T-helper 1 cell treated with Interleukin-12 subunit alpha and Interleukin-12 subunit beta and Interleukin-4 antibody, amounts not matched to agents 30 ng/mL and 1 ng/mL, for 36 hours (primary cell): ENCODE measurements around the gene ZSCAN31. TPM values are rescaled to one million over a fixed set of nuclear protein-coding genes. Genes with fewer than 3 reads are reported as not detected.

Experiments used
- intact Hi-C: fragments of 100-400 bp; cut with micrococcal nuclease; formaldehyde crosslinking; loops from one replicate; pipeline ENCODE4 v1.15.1; 2024
- total RNA-seq: library from RNA; stranded (reverse); gene quantifications from 2 replicates; pipeline ENCODE4 v1.2.3, GENCODE V29; 2022

ZSCAN31 gene
- total RNA-seq, 1 donor from 2014 or later, result 1.3 TPM

GRCh38 chr6:28353981-28354676 is 18.2 kb upstream of the ZSCAN31 start:
- intact Hi-C loops, result loop anchor here (10.0 kb wide), 3 partner anchors 519 to 1189 kb away; a partner anchor contains a TSS

DNA sequence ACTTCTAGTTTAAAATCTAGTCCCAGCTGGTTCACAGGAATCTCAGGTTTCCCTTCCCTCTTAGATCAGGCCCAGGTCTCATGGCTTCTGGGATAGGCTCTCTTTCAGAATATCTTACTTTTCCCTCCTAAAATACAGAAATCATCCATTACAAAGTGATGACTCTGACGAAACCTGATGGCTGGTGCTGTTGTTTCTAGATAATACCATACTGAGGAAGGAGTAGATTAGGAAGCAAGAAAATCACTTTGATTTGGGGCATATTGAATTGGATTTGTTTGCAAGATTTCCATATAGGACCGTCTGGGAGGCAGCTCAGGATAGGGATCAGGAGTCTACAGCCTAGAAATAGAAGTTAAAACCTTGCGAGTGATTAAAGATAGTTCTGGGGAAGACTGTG is 17.4 kb upstream of the ZSCAN31 start:
- intact Hi-C loops, result loop anchor here (10.0 kb wide), 3 partner anchors 519 to 1189 kb away; a partner anchor contains a TSS

DNA sequence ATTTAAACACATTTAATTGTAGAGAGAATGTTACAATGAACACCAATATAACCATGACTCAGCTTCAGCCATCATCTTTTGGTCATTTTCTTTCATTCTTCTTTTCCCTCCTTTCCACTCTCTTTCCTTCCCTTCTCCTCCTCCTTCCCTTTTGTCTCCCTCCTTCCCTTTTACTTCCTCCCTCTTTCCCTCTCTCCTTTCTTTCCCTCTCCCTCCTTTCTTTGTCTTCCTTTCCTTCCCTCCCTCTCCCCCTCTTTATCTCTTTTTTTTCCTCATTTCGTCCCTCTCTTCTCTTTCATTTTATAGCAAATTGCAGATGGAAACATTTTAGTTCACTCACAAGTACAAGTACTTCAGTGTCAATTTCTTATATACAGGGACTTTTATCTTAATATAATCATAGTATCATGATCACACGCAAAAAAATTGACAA is 15.6 kb upstream of the ZSCAN31 start:
- intact Hi-C loops, result loop anchor here (10.0 kb wide), 3 partner anchors 517 to 1187 kb away; a partner anchor contains a TSS

GRCh38 chr6:28351087-28351486 is 15.1 kb upstream of the ZSCAN31 start:
- intact Hi-C loops, result loop anchor here (10.0 kb wide), 3 partner anchors 516 to 1186 kb away; a partner anchor contains a TSS

DNA sequence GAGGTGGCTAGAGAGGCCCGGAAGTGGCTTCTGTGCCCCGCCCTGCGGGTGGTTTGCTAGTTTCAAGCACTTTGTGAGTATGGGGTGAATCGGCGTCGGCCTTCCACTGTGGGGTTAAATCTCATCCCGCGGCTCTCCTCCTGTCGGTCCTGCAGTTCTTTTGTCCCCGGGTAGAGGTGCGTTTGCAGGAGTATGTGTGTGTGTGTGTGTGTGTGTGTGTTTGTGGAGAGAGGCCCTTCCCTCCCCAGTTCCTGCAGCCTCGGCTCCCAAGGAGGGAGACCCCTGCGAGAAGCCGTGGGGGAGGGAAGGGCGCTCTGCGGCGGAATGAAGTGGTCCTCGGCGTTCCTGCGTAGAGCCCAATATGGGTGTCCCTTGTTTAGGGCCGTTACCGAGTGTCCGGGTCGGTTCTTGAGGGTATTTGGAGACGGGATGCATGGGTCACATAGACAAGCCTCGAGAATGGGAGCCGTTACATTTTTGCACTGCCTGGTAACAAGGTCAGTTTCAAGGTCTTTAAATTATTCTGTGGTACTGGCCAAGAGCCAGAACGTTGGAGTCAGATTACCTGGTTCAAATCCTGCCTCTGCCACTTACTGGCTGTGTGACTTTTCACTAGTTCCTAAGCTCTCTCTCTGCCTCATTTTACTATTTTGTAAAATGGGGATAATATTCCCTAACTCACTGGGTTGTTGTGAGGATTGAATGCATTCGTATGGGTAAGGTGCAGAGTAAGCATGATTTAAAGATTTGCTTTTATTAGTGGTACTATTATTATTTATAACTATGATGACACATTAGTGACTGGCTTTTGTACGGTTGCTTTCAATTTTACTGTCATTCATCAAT is 14.2 kb upstream of the ZSCAN31 start, which contains the start of gene ZKSCAN3:
Gene ZKSCAN3, plus strand, starts transcription at position 56 of the 846 bp plus-strand sequence. CDS start 9,640 bp downstream, outside the sequence.
- intact Hi-C loops, result loop anchor here (1.0 to 10.0 kb wide), 10 partner anchors 14 to 1185 kb away; partner anchors contain the start of genes ZKSCAN4, ZKSCAN8, ZSCAN12 and ZSCAN23

DNA sequence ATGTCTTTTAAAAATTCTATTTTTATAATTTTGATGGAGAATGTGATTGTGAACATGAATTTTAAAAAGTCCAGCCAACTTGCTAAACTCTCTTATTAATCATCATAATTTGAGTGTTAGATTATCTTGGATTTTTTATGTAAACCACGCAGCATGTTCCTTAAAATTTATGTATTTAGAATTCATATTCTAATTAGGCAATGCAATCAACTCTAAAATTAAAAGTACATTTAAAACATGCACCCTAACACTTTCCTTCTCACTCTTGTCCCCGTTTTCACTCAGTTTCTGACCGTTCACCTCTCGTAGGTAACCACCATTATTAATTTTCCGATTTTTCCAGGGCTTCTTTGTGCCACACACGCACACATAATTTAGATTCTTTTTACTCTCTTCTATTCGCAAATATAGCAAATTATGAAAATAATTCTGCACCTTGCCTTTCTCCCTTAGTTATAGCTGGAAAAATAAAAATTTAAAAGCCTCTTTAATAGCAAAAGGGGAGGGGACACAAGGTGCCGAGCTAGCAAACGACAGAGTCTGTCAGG is 13.5 kb upstream of the ZSCAN31 start:
- intact Hi-C loops, result loop anchor here (1.0 kb wide), 6 partner anchors 13 to 208 kb away; partner anchors contain the start of genes ZKSCAN4, ZKSCAN8, ZSCAN12 and ZSCAN23

- intact Hi-C loops, result no loop called here
These were observed 11.2 kb upstream of the ZSCAN31 start for GRCh38 chr6:28347119-28347518.

- intact Hi-C loops, result no loop called here
These were observed 9.3 kb upstream of the ZSCAN31 start for GRCh38 chr6:28345201-28345600.

GRCh38 chr6:28343898-28344677 is 8.1 kb upstream of the ZSCAN31 start:
- intact Hi-C loops, result no loop called here

- intact Hi-C loops, result no loop called here
These were observed 4.6 kb upstream of the ZSCAN31 start for GRCh38 chr6:28340310-28341095.

DNA sequence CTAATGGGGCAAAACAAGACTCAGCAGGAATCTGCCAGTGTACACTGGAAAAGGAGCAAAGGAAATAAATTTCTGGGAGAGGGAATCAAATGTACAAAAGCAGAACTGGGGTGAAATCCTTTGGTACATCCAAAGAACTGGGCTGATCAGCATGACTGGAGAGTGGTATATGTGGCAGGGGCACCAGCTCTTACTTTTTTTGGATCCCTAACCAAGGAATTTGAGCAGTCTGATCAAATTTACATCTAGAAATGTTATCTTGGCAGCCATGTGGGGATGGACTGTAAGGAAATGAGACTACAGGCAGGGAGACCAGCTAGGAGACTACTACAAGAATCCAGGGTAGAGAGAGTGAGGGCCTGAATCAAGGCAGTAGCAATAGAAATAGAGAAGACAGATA is 1.2 kb upstream of the ZSCAN31 start:
- intact Hi-C loops, result loop anchor here (5.0 kb wide), 2 partner anchors 105 to 865 kb away; partner anchors contain the start of genes ZNF184 and ZSCAN23

DNA sequence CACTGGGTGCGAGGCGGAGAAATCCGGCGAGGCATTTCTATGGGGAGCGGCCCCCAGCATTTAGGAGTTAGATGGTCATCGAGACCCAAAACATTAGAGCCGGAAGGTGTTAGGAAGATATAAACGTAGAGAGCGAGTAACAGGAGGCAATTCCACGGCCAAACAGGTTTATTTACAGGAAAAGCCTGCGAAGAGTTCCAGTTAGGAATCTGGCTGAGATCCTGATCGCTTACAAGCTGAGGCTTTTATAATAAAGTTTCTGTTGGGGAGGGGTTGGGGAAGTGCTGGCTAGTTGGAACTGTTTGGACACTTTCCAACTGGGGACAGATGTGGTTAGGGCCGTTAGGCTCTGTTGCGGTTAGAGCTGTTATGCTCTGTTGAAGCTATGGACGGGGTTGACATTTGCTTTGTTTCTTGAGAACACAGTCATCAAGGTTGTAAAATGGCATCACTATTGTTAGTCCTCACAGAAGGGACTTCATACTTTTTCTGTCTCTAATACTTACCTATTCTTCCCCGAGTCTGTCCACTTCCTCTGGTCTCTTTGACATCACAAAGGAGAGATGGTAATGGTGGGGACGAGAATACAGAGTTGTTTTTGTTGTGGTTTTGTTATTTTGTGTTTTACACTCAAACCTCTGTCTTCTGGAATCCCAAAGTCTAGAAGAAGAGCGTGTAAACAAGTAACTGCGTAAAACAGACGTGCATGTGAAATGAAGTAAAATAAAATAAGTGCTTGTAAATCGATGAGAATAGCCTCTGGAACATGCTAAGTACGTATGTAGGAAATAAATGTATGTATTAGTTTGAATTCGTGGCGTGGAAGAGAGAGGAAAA is 554 bp upstream of the ZSCAN31 start:
- intact Hi-C loops, result loop anchor here (1.0 to 5.0 kb wide), 4 partner anchors 13 to 864 kb away; partner anchors contain the start of genes ZKSCAN3, ZNF184 and ZSCAN23

DNA sequence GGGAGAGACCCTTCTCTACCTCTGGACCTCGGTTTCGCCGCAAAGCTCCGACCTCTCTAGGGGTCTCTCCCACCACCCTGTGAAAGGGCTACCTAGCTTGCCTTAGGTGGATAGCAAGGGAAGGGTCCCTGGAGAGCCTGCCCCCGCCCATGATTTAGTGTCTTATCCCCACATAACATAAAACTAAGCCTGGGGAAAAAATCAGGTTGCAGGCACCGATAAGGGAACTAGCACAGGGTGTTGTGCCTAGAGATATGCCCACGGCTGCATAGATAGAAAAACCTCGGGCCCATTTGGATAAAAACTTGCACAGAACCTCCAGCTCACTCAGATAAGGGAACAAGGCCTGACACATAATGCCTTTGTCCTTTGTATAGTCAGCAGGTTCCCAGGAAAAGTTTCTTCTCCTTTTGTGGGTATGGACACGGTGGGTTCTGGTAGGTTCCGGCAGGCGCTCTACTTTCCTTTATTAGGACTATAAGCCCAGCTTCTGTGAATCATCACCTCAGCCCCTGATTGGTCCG is 846 bp downstream of the ZSCAN31 start:
- intact Hi-C loops, result loop anchor here (1.0 to 5.0 kb wide), 6 partner anchors 54 to 863 kb away; partner anchors contain the start of genes PGBD1, ZNF184, ZSCAN12 and ZSCAN23

DNA sequence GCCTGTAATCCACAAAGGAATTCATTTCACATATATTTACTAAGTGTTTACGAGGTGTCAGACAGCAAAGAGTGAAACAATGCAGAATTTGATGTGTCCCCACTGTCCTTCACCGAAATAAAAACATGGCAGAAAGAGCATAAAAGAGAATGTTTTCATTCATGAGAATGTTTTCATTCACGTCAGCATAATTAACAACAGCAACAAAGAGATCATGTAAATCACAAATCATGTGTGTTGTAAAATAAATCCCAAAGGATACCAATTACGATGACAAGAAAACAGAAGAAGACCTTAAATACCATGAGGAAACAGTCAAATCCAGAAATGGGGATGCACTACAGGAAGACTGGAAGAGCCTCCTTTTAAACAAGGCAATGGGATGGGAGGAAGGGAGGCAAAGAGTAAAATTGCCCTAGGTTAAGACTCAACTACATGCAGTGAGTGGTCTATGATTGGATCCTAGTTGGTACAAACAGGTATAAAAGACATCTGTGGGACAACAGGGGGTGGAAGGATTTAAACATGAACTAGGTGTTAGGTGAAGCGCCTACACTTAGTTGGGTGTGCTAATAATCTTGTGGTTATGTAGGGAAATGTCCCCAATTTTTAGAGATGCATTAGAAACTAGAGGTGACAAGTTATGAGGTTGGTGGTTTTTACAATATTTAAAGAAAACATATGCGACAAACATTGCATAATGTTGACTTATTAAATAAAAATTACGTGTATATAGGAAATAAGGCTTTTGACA is 1.5 kb downstream of the ZSCAN31 start:
- intact Hi-C loops, result loop anchor here (1.0 to 5.0 kb wide), 6 partner anchors 53 to 862 kb away; partner anchors contain the start of genes PGBD1, ZNF184, ZSCAN12 and ZSCAN23

DNA sequence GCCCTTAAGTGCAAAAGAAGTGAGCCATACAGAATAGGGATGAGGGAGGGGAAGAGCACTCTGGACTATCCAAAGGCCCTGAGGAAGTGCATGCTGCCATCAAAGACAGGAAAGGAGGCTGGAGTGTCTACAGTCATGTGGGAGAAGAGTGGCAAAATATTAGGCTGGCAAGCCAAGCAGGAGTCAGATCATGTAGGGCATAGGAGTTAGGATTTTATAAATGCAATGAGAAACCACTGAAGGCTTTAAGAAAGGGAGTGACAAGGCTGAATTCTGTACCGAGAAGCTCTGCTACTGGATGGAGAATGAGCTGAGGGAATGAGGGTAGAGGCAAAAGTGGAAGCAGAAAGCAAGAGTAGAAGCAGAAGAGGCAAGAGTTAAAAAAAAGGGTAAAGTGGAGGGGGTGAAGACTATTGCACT is 2.3 kb downstream of the ZSCAN31 start:
- intact Hi-C loops, result loop anchor here (2.0 kb wide), 1 partner anchor 439 kb away; no protein-coding TSS in a partner anchor

DNA sequence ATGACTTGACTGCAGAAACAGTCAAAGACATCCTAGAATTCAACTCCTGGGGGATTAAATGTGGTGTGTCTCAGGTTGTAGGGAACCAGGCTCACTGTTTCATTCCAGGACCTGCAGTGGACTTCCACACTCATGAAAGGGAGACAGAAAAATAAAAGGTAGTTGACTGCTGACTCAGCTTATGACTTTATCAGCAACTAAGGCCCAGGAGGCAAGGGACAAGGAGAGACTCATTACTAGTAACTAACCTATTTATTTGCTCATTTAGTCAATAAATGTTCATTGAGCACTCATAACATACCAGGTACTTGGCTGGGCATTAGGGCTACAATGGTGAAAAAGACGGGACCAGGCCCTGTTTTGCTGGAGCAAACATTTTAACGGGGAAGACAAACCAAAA is 2.9 kb downstream of the ZSCAN31 start:
- intact Hi-C loops, result no loop called here

- intact Hi-C loops, result no loop called here
These were observed 5.9 kb downstream of the ZSCAN31 start for GRCh38 chr6:28330041-28330440.
